T follicular helper cell (primary cell): ENCODE measurements around the gene FASN.

Experiments
- DNase-seq: peaks from one replicate; pipeline ENCODE4 v3.0.0-alpha.2; 2020; ENCODE audit warnings: low read depth

FASN gene

DNA sequence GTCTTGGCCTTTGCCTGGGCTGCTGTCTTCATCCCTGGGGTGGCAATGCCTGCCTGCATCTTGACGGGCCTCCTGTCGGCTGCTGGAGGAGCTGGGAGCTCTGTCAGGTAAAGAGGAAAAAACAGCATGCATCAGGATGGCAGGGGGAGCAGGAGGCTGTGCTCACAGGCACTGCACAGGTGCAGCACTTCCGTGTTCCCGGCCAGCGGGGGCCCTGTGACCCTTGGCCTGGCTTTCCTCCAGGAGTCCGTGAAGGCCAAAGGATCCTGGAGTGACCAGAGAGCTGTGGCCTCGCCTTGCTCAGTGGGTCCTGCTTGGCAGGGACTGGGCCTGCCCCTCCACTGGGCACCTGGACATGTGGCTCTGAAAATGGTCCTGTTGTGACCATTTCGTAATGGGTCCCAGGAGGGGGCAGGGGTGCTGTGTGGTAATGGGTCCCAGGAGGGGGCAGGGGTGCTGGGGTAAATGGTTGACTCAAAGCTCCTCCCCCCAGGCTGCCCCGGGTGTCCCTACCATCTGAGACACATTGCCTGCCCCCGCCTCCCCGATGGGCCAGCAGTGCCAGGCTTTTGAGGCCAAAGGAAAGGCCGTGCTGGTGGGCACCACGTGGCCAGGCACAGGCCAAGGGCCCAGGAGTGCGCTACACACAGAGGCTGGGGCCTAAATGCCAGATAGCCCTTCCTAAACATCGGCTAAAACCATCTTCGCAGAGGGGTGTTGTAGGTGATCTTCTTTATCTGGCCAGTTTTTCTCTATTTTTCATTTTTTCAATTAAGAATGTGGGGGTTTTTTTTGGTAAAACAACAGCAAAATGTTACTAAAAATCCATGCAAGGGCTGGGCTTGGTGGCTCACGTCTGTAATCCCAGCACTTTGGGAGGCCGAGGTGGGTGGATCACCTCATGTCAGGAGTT lies 4.0 kb upstream of the FASN start:
- DNase-seq: no peak

DNA sequence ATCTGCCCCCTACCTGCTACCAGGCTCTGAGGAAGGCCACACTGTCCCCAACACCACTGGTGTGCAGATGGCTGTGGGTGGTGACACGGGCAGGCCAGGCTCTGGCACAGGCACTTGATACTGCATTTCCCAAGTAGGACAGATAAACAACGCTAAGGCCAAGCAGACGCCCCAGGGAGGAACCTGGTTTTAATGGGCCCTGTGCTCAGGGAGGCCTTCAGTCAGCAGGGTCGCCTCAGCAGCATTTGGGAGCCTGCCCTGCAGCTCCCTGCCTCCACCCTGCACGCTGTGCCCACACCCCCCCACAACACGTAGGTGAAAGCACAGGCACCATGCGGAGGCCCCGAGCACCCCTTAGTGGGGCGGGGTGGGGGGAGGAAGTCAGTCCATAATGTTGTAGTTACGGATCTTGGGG lies 3.3 kb upstream of the FASN start:
- no peak for DNase-seq

DNA sequence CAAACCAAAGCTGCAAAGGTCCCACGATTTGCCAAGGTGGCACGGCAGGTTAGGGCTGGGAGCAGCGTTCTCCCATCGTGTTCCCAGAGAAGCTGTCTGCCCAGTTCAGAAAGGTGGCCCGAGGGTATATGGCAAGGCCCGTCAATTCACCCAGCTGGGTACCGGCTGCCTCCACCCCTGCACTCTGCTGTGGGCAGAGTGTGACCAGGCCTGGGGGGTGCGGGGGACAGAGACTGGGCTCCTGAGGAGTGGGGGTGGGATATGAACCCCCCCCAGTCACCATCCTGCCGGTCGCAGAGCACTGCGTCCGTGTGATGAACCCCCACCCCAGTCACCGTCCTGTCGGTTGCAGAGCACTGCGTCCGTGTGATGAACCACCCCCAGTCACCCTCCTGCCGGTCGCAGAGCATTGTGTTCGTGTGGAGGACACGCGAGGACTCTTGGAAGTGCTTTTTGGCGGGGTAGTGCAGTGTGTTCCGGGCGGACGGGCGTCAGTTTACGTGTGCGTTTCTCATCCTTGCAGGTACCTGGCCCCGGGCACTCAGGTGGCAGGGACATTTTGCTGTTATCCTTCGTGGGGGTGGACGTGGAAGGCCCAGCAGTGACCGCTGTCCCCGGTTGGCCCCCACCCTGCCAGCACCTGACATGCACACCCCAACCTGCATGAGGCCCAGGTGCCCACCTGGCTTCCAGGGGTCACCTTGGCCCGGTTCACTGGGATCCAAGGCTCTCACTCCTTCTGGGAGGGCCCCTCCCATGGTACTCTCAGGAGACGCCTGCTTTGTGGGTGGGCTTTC lies 2.7 kb upstream of the FASN start:
- no peak for DNase-seq

DNA sequence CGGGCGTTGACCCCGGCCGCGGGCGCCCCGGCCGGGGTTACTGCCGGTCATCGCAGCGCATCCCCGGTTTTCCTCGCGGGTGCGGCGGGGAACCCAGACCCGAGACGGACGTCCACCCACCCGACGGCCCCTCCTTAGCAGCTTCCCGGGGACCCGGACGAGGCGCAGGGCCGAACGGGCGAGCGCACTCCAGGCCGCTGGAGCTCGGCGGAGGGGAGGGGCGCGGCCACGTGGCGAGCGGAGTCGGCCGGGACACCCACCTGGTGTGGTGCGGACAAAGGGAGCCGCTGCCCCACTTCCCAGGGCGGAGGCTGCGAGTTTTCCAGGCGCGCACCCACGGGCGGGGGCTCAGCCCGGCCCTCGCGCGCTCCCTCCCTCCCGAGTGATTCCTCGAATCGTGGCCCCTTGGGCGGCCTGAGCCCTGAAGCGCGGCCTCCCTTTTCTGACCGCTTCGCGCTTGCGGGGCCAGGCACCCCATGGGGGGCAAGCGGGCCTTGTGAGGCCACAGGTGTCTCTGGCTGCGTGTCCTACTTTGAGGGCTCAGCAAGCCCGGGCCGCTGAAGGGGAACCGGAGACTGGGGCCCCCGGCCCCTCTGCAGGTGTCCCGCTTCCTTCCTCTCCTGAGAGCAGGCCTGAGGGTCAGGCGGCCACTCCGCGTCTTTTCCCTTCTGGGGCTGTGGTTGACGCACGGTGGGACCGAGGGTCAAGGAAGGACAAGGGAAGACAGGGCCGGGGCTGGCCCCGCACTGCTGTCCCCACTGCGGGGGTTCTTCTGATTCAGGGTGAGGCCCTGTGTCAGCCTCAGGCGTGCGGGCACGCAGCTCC lies 1.1 kb upstream of the FASN start:
- DNase-seq: no peak

DNA sequence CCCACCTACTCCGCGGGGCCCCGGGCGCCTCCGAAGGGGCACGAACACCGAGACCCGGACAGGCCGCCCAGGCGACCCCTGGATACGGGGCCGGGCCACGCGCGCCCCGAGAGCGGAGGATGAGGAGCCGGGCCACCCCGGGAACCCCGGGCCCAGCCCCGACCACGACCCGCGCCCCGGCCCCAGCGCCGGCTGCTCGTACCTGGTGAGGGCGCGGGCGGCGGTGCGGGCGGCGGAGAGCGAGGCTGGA lies 192 bp downstream of the FASN start:
- DNase-seq: no peak

DNA sequence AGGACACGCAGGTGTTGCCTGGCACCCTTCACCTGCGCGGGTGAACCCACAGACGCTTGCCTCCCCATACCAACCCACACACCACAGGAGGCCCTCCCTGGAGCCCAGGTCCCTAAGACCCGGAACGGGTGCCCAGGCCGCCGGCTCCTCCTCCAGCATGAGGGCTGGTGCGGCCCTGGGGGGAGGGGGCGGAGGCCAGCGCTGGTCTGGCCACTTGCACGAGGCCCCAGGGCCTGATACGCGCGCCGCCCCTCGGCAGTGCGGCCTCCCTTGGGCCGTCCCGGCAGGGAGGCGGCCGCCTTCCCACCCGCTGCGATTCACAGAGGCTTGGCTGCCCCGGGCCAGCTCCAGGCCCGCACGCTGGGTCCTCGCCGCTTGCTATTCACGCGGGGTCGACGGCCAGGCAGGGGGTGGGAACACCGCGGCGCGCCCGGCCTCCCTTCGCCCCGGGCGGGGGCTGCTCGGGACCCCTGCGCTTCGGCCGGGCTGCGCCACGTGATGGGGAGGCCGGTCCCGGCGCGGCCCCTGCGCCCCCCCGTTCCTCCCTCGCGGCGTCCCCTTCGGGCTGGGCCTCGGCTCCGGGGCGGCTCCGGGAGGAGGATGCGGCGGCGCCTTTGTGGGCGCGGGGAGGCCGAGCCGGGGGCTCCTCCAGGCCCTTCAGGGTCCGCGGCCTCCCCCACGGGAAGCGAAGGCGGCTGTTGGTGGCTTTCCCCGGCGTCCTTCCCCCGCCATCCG lies 685 bp downstream of the FASN start:
- no peak for DNase-seq

DNA sequence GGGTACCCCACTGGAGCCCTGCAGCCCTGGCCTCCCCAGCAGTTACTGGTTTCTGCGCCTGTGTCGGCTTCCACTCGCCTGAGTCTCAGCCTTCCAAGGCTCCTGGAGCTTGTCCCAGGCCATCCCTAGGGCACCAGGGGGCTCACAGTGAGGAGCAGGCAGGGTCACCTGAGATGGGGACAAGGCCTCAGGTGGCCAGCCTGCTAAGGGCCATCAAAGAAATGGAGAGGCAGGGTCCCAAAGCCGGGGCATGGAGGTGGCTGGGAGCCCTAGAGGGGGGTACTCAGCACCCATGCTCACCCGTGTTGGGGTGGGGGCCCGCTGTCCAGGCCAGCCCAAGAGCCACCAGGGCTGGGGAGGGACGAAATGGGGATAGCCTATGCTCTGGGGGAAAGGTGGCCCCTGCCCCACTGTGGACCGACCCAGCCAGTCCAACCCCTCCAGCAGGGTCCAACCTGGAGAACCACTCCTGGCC lies 1.3 kb downstream of the FASN start:
- DNase-seq: no peak

DNA sequence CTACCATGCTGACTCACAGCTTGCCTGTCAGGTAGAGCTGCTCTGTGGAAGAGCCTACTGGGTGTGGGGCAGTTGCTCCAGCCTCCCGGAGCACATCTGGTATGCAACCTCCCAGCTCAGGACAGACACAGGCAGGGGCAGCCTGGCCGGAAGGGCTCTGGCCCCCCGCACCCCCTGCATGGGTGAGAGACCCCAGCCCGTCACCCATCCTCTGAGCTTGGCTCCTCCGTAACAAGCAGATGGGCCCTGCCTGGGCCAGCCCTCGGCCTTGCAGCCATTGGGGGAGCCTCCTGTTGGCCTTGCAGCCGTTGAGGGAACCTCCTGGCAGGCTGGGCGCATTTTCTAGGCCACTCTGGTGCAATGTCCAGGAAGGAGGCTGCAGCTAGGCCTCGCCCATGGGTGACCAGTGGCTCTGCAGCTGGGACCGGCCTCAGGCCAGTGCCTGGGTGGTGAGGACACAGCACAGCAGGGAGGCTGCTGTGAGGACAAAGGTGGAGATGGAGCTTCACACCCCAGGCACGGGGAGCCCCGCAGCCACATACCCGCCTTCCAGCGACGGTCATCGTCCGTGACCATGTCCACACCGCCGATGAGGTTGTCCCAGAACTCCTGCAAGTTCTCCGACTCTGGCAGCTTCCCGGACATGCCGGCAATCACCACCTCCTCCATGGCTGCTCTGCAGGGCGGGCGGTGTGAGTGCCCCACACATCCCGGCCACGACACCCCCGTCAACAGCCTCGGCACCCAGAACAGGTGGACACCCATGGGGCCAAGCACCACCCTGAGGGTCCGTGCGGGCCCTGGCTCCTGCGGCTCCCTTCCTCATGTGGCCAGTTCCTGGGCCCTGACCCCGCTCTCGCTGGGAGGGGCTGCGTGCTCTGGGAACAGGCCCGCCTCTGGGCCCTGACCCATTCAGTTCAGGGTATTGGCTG lies 2.0 kb downstream of the FASN start:
- no peak for DNase-seq

DNA sequence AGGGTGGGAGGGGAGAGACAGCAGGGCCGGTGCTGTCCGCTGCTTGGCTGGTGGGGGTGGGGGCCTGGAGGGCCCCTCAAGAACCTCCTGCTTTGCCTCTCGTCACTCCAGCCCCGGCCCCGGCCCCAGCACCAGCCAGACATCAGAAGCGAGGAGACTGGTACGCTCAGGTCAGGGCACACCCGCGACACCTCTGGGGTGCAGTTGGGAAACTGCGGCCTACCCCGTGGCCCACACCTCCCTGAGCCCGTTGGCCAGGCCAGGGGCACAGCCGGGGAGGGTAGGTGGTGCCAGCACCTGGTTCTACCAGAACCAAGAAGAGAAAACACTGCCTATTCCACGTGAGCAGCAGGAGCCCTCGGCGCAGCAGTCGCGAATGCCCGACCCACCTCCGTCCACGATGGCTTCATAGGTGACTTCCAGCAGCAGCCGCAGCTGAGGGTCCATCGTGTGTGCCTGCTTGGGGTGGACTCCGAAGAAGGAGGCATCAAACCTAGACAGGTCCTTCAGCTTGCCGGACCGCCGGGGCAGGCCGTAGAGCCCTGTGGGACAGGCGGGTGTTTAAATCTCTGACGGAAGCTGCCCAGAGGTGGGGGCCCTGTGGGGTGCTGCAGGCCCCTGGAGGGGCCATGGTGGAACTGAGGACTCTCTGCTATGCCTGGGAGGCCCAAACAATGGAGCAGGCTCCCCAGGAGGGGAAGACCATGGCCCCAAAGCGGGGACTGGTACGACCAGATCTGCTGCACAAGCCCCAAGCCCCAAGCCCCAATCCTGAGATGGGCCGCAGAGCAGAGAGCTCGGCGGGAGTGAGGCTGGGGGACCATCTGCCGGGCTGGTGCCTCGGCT lies 2.9 kb downstream of the FASN start:
- DNase-seq: no peak

DNA sequence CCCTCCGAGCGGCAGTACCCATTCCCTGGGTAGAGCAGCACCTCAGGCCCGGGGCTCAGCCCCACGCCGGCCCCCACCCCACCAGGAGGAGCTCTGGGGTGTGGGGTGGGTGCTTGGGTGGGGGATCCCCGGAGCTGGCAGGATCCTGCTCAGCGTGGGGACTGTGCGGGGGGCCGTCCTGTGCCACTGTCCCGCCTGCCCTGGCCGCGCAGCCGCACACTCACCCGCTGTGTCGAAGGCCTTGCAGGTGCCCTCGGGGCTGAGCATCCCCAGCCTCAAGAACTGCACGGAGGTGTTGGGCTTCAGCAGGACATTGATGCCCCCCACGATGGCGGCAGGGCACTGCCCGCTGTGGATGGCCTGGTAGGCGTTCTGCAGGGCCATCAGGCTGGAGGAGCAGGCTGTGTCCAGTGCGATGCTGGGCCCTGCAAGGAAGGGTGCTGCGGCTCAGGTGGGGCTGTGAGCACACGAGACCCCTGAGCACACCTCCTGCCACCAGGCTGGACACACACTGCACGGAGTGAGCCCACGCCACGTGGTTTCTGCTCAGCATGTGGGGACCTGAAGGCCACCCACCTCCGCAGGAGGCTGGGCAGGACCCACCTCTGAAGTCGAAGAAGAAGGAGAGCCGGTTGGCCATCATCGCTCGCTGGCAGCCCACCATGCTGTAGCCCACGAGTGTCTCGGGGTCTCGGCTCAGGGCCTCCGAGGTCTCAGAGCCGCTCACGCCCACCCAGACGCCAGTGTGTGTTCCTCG lies 4.9 kb downstream of the FASN start:
- DNase-seq: no peak

DNA sequence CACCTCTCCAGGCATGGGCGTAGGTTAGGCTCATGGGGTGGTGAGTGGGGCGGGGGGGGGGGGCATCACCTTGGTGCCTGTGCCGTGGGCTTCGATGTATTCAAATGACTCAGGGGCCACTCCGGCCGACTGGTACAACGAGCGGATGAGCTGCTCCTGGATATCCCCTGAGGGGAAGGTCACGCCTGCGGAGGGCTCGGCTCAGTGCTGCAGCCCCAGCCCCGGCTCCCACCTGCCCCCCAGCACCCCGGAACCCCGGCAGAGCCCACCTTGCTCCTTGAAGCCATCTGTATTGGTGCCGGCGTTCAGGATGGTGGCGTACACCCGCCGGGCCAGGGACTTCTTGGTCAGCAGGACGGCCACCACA lies 5.4 kb downstream of the FASN start:
- no peak for DNase-seq

DNA sequence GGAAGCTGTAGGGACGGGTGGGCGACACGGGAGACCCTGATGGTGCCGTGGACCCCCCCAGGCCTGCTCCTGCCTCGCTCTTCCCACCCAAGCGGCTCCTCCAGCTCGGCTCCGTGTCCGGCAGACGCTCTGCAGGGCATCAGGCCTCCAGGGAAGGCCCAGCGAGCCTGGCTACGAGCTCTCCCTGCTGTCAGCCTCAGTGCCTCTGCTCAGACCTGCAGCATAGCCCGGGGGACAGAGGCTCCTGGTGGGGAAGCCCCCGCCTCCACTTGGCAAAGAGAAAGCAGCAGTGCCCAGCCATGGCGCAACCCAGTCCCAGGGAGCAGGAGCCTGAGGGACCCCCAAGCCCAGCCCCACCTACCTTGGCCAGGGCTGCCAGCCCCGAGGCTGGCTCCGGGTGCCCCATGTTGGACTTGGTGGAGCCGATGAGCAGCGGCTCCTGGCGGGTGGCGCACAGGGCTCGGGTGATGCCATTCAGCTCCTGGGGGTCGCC lies 5.9 kb downstream of the FASN start:
- no peak for DNase-seq

DNA sequence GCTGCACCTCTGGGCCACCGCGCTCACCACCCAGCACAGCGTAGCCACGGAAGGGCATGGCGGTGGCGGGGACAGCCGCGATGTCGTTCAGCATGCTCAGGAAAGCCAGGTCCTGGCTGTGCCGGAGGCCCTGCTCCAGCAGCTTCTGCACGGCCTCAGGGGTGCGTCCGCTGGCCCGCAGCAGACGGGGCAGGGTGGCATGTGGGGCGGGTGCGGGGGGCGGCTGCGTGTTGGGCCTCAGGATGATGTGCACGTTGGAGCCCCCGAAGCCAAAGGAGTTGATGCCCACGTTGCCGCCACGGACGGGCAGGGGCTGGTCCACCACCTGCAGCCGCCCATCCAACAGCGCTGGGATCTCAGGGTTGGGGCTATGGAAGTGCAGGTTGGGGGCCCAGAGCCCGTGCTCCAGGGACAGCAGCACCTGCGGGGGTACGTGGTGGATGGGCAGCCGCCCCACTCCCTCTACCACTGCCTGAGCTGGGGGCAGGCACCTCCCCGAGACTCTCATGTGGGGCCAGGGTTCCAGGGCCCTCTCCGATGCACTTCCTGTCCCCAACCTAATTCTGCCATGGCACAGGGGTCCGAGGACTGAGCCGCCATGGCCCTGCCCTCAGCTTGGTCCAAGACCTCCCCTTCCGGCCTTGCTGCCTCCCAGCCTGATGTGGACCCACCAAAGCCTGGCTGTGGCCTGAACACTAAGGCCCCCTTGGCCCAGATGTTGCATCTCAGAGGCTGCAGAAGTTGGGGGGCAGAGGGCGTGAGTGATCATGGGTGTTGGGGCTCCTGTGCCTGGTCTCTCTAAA lies 6.6 kb downstream of the FASN start:
- DNase-seq: no peak

DNA sequence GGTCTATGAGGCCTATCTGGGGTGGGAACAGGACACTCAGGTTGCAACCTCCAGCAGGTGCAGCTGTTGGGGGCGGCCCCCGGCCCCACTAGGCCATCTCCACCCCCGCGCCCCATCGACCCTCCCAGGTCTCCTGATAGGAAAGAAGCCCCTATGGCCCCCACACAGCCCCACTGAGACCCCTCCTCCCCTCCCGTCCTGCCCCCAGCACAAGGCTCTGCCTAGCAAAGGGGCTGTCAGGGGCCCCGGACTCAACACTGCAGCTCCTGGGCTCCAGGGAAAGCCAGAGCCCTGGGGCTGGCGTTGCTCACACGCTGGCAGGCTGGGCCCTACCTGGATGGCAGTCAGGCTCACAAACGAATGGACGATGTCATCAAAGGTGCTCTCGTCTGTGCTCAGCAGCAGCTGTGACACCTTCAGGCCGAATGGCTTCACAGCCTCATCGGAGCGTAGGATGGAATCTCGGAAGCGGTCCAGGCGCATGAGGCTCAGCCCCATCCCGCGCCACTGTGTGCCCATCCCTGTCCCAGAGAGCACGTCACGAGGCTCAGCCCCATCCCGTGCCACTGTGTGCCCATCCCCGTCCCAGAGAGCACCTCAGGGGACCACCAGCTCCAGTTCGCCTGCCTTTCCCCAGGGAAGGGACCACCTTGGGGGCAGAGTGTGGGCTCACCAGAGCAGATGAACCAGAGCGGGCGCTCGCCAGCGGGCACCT lies 7.3 kb downstream of the FASN start:
- no peak for DNase-seq

DNA sequence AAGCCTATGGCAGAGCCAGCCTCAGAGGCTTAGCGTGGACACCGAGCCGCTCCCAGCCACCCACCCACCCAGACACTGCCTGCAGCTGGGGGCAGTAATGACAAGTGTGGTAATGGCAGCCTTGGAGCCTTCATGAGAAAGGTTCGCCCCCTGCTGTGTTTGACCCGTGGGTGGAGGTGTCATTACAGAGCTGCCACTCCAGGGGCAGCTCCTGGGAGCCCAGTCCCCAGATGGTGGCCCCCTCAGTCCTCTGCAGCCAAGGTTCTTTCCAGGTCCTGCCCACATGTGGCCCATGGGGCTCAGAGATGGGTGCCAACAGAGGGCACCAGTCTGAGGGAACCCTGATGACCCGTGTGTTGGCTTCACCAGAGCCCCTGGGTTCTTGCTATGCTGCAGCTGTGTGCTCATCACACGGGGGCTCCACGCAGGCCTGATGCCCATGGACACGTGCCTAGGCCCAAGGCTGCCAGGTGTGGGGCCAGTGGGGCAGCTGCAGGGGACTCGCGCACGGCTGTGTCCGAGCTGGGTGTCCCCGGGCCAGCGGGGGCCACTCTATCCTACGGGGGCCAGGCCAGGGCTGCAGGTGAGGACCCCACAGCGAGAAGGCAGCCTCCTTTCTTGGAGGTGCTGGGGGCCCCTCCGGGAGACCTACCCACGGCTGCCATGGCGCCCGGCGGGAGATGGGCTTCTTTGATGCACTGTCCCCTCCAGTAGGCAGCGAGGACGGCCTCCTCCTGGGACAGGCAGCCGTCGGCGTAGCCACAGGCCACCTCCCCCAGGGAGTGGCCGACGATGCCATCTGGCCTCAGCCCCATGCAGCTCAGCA lies 8.1 kb downstream of the FASN start:
- no peak for DNase-seq
